ENCODE data around the gene PCGF3.
A peak's percentile ranks its signal among the peaks of the same experiment; 100 is the strongest.

GRCh38 chr4:674172-675035 lies 31.2 kb upstream of the PCGF3 start, which contains the start of the genes ATP5ME and MYL5:
- no peak for TF ChIP-seq TCF12 (IDR thresholded peaks at IDR 0.05; ENCODE audit: low read depth)
- TF ChIP-seq MAX (IDR thresholded peaks at IDR 0.05), result peak; percentile 67
- peak; percentile 94 for TF ChIP-seq YY1 (IDR thresholded peaks at IDR 0.05; ENCODE audit: low read depth)
- peak; percentile 59; the same call in 1 of the 2 replicates for TF ChIP-seq CREB1 (IDR thresholded peaks at IDR 0.05; ENCODE audit: low read depth)
- TF ChIP-seq CEBPB (IDR thresholded peaks at IDR 0.05), result no peak
